OCI-LY7 (cell line): ENCODE results near the gene UBE3B.

Experiments
- CTCF ChIP-seq: fragments of 200-600 bp; sonication (generic); conservative IDR thresholded peaks from 2 replicates; pipeline ENCODE4 v1.5.1; 2014; ENCODE audit warnings: mild to moderate bottlenecking, antibody characterized with exemption, low read length, moderate library complexity, mixed read lengths
- EZH2phosphoT487 ChIP-seq: fragments of 200-600 bp; sonication (generic); IDR thresholded peaks from 2 replicates; pipeline ENCODE4 v1.6.1; 2018; ENCODE audit warnings: low read depth, borderline replicate concordance, mild to moderate bottlenecking, mixed run types, antibody characterized with exemption, low read length, moderate library complexity, mixed read lengths

GRCh38 chr12:109524466-109525278 is 47.2 kb downstream of the UBE3B start:
- TF ChIP-seq CTCF: no peak
- no peak for TF ChIP-seq EZH2phosphoT487
